GM21528 (cell line): Measurements from ENCODE around the gene APOBEC3B.
"Not testable (repeated sequence)": the region's sequence is repeated elsewhere in the genome, so short reads cannot be mapped to it uniquely, and the experiment has no call there.

ENCODE experiments used
- ATAC-seq: cut with Tn5 transposase; IDR thresholded peaks from one replicate; pipeline ENCODE4 v1.9.1; 2021; ENCODE audit warnings: mild to moderate bottlenecking, moderate library complexity; ENCODE audit not compliant: unreplicated experiment, low FRiP score

Gene APOBEC3B

GRCh38 chr22:38965614-38966379, 16.4 kb upstream of the APOBEC3B start:
- ATAC-seq: no peak

DNA sequence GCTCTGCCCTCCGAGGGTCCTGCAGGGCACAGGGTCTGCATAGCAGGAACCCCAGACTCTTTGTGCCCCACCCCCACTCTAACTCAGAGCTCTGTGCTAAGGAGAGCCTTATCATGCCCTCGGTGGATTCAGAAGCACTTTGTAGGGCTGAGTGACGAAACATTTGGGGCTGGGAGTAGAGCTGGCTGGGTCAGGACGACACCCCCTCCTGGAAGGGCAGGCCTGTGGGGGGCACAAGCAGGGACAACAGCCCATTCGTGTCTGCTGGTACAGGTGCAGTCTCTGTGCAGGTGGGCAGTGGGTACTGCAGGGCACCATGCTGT, 15.8 kb upstream of the APOBEC3B start:
- no peak for ATAC-seq

GRCh38 chr22:38966942-38967341, 15.2 kb upstream of the APOBEC3B start:
- ATAC-seq: no peak

GRCh38 chr22:38967451-38968450, 14.4 kb upstream of the APOBEC3B start:
- ATAC-seq: no peak

GRCh38 chr22:38968801-38969200, 13.3 kb upstream of the APOBEC3B start:
- ATAC-seq: no peak

- ATAC-seq: no peak
These were observed 11.6 kb upstream of the APOBEC3B start for GRCh38 chr22:38970551-38970950.

DNA sequence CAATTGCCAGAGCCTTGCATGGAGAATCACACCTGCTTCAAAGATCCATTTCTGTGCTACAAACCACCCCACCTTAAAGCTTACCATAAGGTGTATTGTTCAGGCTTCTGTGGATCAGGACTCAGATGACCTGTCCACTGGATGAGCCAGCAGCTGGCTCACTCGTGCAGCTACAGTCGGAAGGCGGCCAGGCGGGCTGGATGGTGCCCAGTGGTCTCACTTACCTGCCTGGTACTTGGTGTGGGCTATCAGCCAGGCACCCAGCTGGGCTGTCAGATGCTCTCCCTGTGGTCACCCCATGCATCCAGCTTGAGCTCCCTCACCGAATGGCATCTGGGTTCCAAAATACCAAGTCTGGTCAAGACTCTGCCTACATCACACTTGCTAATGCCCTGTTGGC, 10.9 kb upstream of the APOBEC3B start:
- no peak for ATAC-seq

GRCh38 chr22:38971791-38972190, 10.4 kb upstream of the APOBEC3B start:
- ATAC-seq: no peak

GRCh38 chr22:38972558-38972957, 9.6 kb upstream of the APOBEC3B start:
- no peak for ATAC-seq

- ATAC-seq: no peak
These were observed 8.6 kb upstream of the APOBEC3B start for GRCh38 chr22:38973289-38974169.

GRCh38 chr22:38974170-38974825, 7.8 kb upstream of the APOBEC3B start:
- ATAC-seq: no peak

DNA sequence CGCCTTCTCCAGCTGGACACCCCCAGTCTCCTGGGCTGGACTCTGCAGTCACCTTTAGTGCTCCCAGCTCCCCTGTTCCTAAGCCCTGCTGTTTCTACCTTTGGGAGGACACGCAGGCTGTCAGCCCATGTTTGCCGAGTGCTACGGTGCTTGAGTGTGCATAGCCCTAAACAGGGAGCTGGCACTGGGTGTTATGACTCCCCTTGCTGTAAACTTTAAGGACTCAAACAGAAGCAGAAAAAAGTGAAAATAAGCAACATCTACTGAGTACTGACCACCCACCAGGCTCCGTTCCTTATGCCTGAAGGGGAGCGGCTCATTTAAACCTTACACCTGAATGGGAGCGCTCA, 7.3 kb upstream of the APOBEC3B start:
- ATAC-seq: no peak

- not testable (repeated sequence) for ATAC-seq
These were observed 4.9 kb upstream of the APOBEC3B start for GRCh38 chr22:38977289-38977688.

- ATAC-seq: not testable (repeated sequence)
These were observed 1.6 kb upstream of the APOBEC3B start for GRCh38 chr22:38980587-38980986.

- no peak for ATAC-seq
These were observed 849 bp upstream of the APOBEC3B start for GRCh38 chr22:38981005-38981991.

GRCh38 chr22:38984224-38984623, 2.1 kb downstream of the APOBEC3B start:
- ATAC-seq: no peak

- peak; percentile 66 for ATAC-seq
These were observed 2.9 kb downstream of the APOBEC3B start for GRCh38 chr22:38984784-38985757.

- ATAC-seq: no peak
These were observed 4.5 kb downstream of the APOBEC3B start for GRCh38 chr22:38986629-38987028.
